K562 (cell line): Measurements from ENCODE around the gene AMDHD1. TPM values are rescaled to one million over a fixed set of nuclear protein-coding genes. Genes with fewer than 3 reads are reported as not detected.

Experiments
- PATZ1 ChIP-seq: fragments of 250-450 bp; sonication (Bioruptor Pico); IDR thresholded peaks from 2 replicates; pipeline ENCODE4 v1.5.0; 2020; ENCODE audit warnings: mild to moderate bottlenecking, borderline replicate concordance
- SMAD4 ChIP-seq: fragments of 250-450 bp; sonication (Bioruptor Pico); conservative IDR thresholded peaks from 2 replicates; pipeline ENCODE4 v1.8.0; 2021; ENCODE audit warnings: inconsistent platforms, mild to moderate bottlenecking, moderate library complexity
- ZNF57 ChIP-seq: fragments of 450-650 bp; formaldehyde crosslinking; IDR thresholded peaks from 2 replicates; pipeline ENCODE4 v1.4.0; 2020; ENCODE audit warnings: mild to moderate bottlenecking, moderate library complexity
- polyA plus RNA-seq, 8 experiments: library from polyadenylated mRNA; depleted of rRNA in 4 of 8; stranded (reverse) in 5 of 8; unstranded in 3 of 8; fragments of >200 nt; fragmentation: Nextera tagmentation in 2 of 8; fragmentation: Illumina TruSeq in 1 of 8; extraction: Ambion mirVana in 2 of 8; extraction: Trizol in 1 of 8; gene quantifications; 2 replicates each; pipeline versions ENCODE4 v1.2.1 to v1.2.3, GENCODE V29; 2011 to 2014; ENCODE audit warnings: inconsistent platforms in 1 of 8, missing spikeins in 1 of 8
- total RNA-seq, 7 experiments: library from RNA; depleted of rRNA in 6 of 7; stranded (reverse); fragments of >200 nt in 6 of 7; fragmentation: Illumina TruSeq in 2 of 7; extraction: Trizol in 2 of 7; gene quantifications; 2 replicates each; pipeline versions ENCODE4 v1.2.1 to v1.2.3, GENCODE V29; 2011 to 2021; ENCODE audit warnings: low replicate concordance in 1 of 7
- TF ChIP-seq, protein P1 (sequence below): fragments of 250-450 bp; sonication (Bioruptor Pico); IDR thresholded peaks from 2 replicates; pipeline ENCODE4 v1.4.0; 2020; ENCODE audit warnings: mild to moderate bottlenecking, moderate library complexity
- TF ChIP-seq, protein P2 (sequence below), 2 experiments: fragments of 150-350 bp in 1 of 2; IDR thresholded peaks; 2 replicates each; pipeline ENCODE4 v1.6.1; 2012 to 2016; ENCODE audit warnings: low read depth in 2 of 2, low read length in 2 of 2, mild to moderate bottlenecking in 1 of 2, moderate library complexity in 1 of 2

Gene AMDHD1
- total and polyA plus RNA-seq, 9 of the 15 experiments (the other 6 are each of a cell fraction or from before 2014, with no cell fraction given) = not detected

GRCh38 chr12:95919110-95919509, 24.0 kb upstream of the AMDHD1 start (continued):
- TF ChIP-seq, protein P1, sequence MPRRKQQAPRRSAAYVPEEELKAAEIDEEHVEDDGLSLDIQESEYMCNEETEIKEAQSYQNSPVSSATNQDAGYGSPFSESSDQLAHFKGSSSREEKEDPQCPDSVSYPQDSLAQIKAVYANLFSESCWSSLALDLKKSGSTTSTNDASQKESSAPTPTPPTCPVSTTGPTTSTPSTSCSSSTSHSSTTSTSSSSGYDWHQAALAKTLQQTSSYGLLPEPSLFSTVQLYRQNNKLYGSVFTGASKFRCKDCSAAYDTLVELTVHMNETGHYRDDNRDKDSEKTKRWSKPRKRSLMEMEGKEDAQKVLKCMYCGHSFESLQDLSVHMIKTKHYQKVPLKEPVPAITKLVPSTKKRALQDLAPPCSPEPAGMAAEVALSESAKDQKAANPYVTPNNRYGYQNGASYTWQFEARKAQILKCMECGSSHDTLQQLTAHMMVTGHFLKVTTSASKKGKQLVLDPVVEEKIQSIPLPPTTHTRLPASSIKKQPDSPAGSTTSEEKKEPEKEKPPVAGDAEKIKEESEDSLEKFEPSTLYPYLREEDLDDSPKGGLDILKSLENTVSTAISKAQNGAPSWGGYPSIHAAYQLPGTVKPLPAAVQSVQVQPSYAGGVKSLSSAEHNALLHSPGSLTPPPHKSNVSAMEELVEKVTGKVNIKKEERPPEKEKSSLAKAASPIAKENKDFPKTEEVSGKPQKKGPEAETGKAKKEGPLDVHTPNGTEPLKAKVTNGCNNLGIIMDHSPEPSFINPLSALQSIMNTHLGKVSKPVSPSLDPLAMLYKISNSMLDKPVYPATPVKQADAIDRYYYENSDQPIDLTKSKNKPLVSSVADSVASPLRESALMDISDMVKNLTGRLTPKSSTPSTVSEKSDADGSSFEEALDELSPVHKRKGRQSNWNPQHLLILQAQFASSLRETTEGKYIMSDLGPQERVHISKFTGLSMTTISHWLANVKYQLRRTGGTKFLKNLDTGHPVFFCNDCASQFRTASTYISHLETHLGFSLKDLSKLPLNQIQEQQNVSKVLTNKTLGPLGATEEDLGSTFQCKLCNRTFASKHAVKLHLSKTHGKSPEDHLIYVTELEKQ (CRISPR knock-in tag) = no peak
- TF ChIP-seq ZNF57 (CRISPR knock-in tag) = no peak
- no peak for TF ChIP-seq SMAD4 (CRISPR knock-in tag)
- TF ChIP-seq, protein P2, sequence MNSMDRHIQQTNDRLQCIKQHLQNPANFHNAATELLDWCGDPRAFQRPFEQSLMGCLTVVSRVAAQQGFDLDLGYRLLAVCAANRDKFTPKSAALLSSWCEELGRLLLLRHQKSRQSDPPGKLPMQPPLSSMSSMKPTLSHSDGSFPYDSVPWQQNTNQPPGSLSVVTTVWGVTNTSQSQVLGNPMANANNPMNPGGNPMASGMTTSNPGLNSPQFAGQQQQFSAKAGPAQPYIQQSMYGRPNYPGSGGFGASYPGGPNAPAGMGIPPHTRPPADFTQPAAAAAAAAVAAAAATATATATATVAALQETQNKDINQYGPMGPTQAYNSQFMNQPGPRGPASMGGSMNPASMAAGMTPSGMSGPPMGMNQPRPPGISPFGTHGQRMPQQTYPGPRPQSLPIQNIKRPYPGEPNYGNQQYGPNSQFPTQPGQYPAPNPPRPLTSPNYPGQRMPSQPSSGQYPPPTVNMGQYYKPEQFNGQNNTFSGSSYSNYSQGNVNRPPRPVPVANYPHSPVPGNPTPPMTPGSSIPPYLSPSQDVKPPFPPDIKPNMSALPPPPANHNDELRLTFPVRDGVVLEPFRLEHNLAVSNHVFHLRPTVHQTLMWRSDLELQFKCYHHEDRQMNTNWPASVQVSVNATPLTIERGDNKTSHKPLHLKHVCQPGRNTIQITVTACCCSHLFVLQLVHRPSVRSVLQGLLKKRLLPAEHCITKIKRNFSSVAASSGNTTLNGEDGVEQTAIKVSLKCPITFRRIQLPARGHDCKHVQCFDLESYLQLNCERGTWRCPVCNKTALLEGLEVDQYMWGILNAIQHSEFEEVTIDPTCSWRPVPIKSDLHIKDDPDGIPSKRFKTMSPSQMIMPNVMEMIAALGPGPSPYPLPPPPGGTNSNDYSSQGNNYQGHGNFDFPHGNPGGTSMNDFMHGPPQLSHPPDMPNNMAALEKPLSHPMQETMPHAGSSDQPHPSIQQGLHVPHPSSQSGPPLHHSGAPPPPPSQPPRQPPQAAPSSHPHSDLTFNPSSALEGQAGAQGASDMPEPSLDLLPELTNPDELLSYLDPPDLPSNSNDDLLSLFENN (IDR thresholded peaks at IDR 0.05; ENCODE audit: low read depth in 2 of 2, low read length in 2 of 2) = no peak
- TF ChIP-seq PATZ1 (CRISPR knock-in tag) = no peak
